Tibial nerve (tissue), 4 donors: ENCODE results near the gene C16orf74. TPM values are rescaled to one million over a fixed set of nuclear protein-coding genes. Genes with fewer than 3 reads are reported as not detected.

Experiments
- DNase-seq, 2 donors: peaks; one replicate each; pipeline ENCODE4 v3.0.0-alpha.2; 2019; ENCODE audit warnings: low spot score in 2 of 2
- H3K27ac ChIP-seq, 4 donors: fragments of 200-600 bp; sonication (generic) in 3 of 4; one replicate each; pipeline ENCODE4 v1.5.1; 2017 to 2019; ENCODE audit warnings: mild to moderate bottlenecking in 1 of 4
- H3K27me3 ChIP-seq, 2 donors: fragments of 200-600 bp; sonication (generic) in 1 of 2; one replicate each; pipeline versions ENCODE4 v1.5.1 to v1.6.0; 2017 to 2019
- H3K36me3 ChIP-seq, 3 donors: fragments of 200-600 bp; sonication (generic); one replicate each; pipeline ENCODE4 v1.5.1; 2018 to 2019
- H3K4me1 ChIP-seq, 4 donors: fragments of 200-600 bp; sonication (generic) in 3 of 4; one replicate each; pipeline ENCODE4 v1.5.1; 2017 to 2019
- H3K4me3 ChIP-seq, 4 donors: fragments of 200-600 bp; sonication (generic) in 3 of 4; one replicate each; pipeline ENCODE4 v1.5.1; 2017 to 2019; ENCODE audit warnings: mild to moderate bottlenecking in 1 of 4, moderate library complexity in 1 of 4
- H3K9me3 ChIP-seq, 4 donors: fragments of 200-600 bp; sonication (generic) in 3 of 4; one replicate each; pipeline ENCODE4 v1.5.1; 2017 to 2019
- CTCF ChIP-seq, 5 experiments: fragments of 200-600 bp in 3 of 5; fragments of 450-650 bp in 2 of 5; sonication (generic) in 3 of 5; IDR thresholded peaks; one replicate each; pipeline ENCODE4 v1.5.1; 2016 to 2019; ENCODE audit warnings: antibody characterized with exemption in 5 of 5, mild to moderate bottlenecking in 3 of 5, moderate library complexity in 2 of 5
- EP300 ChIP-seq, 2 donors: sonication (generic); formaldehyde crosslinking; IDR thresholded peaks; one replicate each; pipeline ENCODE4 v1.6.1; 2017; ENCODE audit warnings: antibody characterized with exemption in 2 of 2, mild to moderate bottlenecking in 1 of 2
- POLR2A ChIP-seq, 2 donors: fragments of 450-650 bp; IDR thresholded peaks; one replicate each; pipeline ENCODE4 v1.6.1; 2017; ENCODE audit warnings: antibody characterized with exemption in 2 of 2, mild to moderate bottlenecking in 2 of 2, moderate library complexity in 2 of 2
- WGBS, 2 donors: methylation state at CpG; one replicate each; pipeline ENCODE4 v1.1.5; 2018; 5-methylcytosine and 5-hydroxymethylcytosine counted together
- total RNA-seq, 4 donors: library from RNA; depleted of rRNA; stranded (reverse); fragments of >200 nt; gene quantifications; one replicate each; pipeline ENCODE4 v1.1.0, GENCODE V29; 2016

The C16orf74 gene
- total RNA-seq, 4 donors from 2014 or later = 1.5 to 2.5 TPM; not detected in 2

- Histone ChIP-seq H3K36me3 (no peaks in the 10 kb centered on the region), H3K4me1 (peaks cover 0 to 20% (median 13%) of the 10 kb centered on the region in 4 donors), H3K4me3 (no peak overlapping the region), H3K27ac (no peak overlapping the region), H3K9me3 (no peaks in the 10 kb centered on the region), H3K27me3 (peaks cover 0 to 22% of the 10 kb centered on the region in 2 donors)
- WGBS, 2 donors = 82 to 86% methylated on average over 13 of the region's 13 CpGs
- no peak for TF ChIP-seq CTCF (IDR thresholded peaks at IDR 0.05)
- no peak for TF ChIP-seq EP300 (IDR thresholded peaks at IDR 0.05)
- no peak for TF ChIP-seq POLR2A (IDR thresholded peaks at IDR 0.05)
- DNase-seq = no peak
Measured at GRCh38 chr16:85746460-85747215, 4.3 kb downstream of the C16orf74 start.

- DNase-seq = no peak
Measured at GRCh38 chr16:85738923-85739715, 11.8 kb downstream of the C16orf74 start.

GRCh38 chr16:85736921-85737320 is 14.0 kb downstream of the C16orf74 start:
- no peak for DNase-seq
- TF ChIP-seq POLR2A (IDR thresholded peaks at IDR 0.05) (no peak), EP300 (IDR thresholded peaks at IDR 0.05) (no peak), CTCF (IDR thresholded peaks at IDR 0.05) (no peak)
- H3K9me3 ChIP-seq = no peaks in the 10 kb centered on the region
- no peak overlapping the region for H3K27ac ChIP-seq
- WGBS, 2 donors = 66% methylated on average over 9 of the region's 9 CpGs
- no peaks in the 10 kb centered on the region for H3K36me3 ChIP-seq
- H3K4me1 ChIP-seq = no peaks in the 10 kb centered on the region
- H3K27me3 ChIP-seq = no peaks in the 10 kb centered on the region
- H3K4me3 ChIP-seq = no peak overlapping the region

More at GRCh38 chr16:85738923-85739715, 11.8 kb downstream of the C16orf74 start:
- Histone ChIP-seq H3K4me3 (no peak overlapping the region), H3K27me3 (no peaks in the 10 kb centered on the region), H3K36me3 (no peaks in the 10 kb centered on the region), H3K4me1 (no peaks in the 10 kb centered on the region), H3K27ac (no peak overlapping the region), H3K9me3 (no peaks in the 10 kb centered on the region)
- TF ChIP-seq POLR2A (IDR thresholded peaks at IDR 0.05) = no peak
- no peak for TF ChIP-seq EP300 (IDR thresholded peaks at IDR 0.05)
- no peak for TF ChIP-seq CTCF (IDR thresholded peaks at IDR 0.05)
- WGBS, 2 donors = 58 to 70% methylated on average over 13 of the region's 13 CpGs

- Histone ChIP-seq H3K27me3 (no peaks in the 10 kb centered on the region), H3K4me1 (no peaks in the 10 kb centered on the region), H3K9me3 (no peaks in the 10 kb centered on the region), H3K36me3 (no peaks in the 10 kb centered on the region), H3K27ac (no peak overlapping the region), H3K4me3 (no peak overlapping the region)
- no peak for DNase-seq
- 71 to 79% methylated on average over 5 to 6 of the region's 6 CpGs for WGBS, 2 donors
- TF ChIP-seq EP300 (IDR thresholded peaks at IDR 0.05) (no peak), CTCF (IDR thresholded peaks at IDR 0.05) (no peak), POLR2A (IDR thresholded peaks at IDR 0.05) (no peak)
Measured at GRCh38 chr16:85735946-85736345, 14.9 kb downstream of the C16orf74 start.

- H3K36me3 ChIP-seq = no peaks in the 10 kb centered on the region
- H3K9me3 ChIP-seq = no peaks in the 10 kb centered on the region
- H3K27me3 ChIP-seq = no peaks in the 10 kb centered on the region
- WGBS, 2 donors = 75 to 77% methylated on average over 14 of the region's 14 CpGs
- H3K4me3 ChIP-seq = no peak overlapping the region
- DNase-seq = no peak
- H3K4me1 ChIP-seq = no peaks in the 10 kb centered on the region
- TF ChIP-seq EP300 (IDR thresholded peaks at IDR 0.05) (no peak), POLR2A (IDR thresholded peaks at IDR 0.05) (no peak), CTCF (IDR thresholded peaks at IDR 0.05) (no peak)
- no peak overlapping the region for H3K27ac ChIP-seq
Measured at GRCh38 chr16:85735225-85735635, 15.7 kb downstream of the C16orf74 start.
